Heart left ventricle (tissue), 13 donors: ENCODE results near the gene ZCCHC8.
"Not testable (repeated sequence)": the region's sequence is repeated elsewhere in the genome, so short reads cannot be mapped to it uniquely, and the experiment has no call there.

Experiments used
- CTCF ChIP-seq, 12 donors: fragments of 200-600 bp; sonication (generic) in 4 of 12; IDR thresholded peaks; one replicate each; pipeline versions ENCODE4 v1.5.0 to v1.8.0; 2018 to 2022; ENCODE audit warnings: antibody characterized with exemption in 12 of 12, mild to moderate bottlenecking in 5 of 12
- POLR2A ChIP-seq, 2 donors: fragments of 450-650 bp; IDR thresholded peaks; one replicate each; pipeline ENCODE4 v1.6.1; 2017; ENCODE audit warnings: antibody characterized with exemption in 2 of 2, mild to moderate bottlenecking in 2 of 2, moderate library complexity in 2 of 2
- donor health status: ischemic (EF 13 %, LVEDD 7.1; RV severe dilation, severe dysfunction).
- donor health status: DM: no; HTN: yes; CAD: no.
- donor health status: DM: no; HTN: no; CAD: no.
- donor health status: ischemic (EF 25% LVEDD 6.9; RV normal size, moderate dysfunction).
- donor health status: ischemic (EF 25% LVEDD 5.7; RV mildly dilated, moderate dysfunction).
- donor health status: ischemic (EF 35%, LVEDD 5.7; RV mildly dilated, moderate dysfunction).
- donor health status: nonischemic (EF 11% LVEDD 7.7; RV severe dilation, severe dysfunction).
- donor health status: DM: yes; HTN: yes; CAD: no.
- donor health status: PGD.
- donor health status: ischemic (EF 29% LVEDD 5.4; RV normal size, mild dysfunction).
- donor health status: nonischemic (EF 23%, LVEDD 6.1; RV moderate dilation, normal function).

GRCh38 chr12:122464317-122465042 lies 36.3 kb downstream of the ZCCHC8 start:
- not testable (repeated sequence) for TF ChIP-seq CTCF, POLR2A (IDR thresholded peaks at IDR 0.05)
